SK-N-SH treated with all-trans-retinoic acid at 6 μM for 48 hours (cell line): Measurements from ENCODE around the gene NKX1-1.

ENCODE experiments used
- ATAC-seq: fragments of 200-7000 bp; cut with Tn5 transposase; 3 replicates; pipeline ENCODE4 v1.9.1; 2020; ENCODE audit warnings: mild to moderate bottlenecking, moderate library complexity
- ARNTL ChIP-seq: fragments of 450-650 bp; formaldehyde crosslinking; IDR thresholded peaks from 2 replicates; pipeline ENCODE4 v1.5.0; 2020; ENCODE audit warnings: low read depth, mild to moderate bottlenecking, moderate library complexity, borderline replicate concordance
- BACH2 ChIP-seq: fragments of 250-450 bp; sonication (Bioruptor Pico); IDR thresholded peaks from 2 replicates; pipeline ENCODE4 v1.9.0; 2021; ENCODE audit warnings: mild to moderate bottlenecking, borderline replicate concordance
- ESRRG ChIP-seq: fragments of 250-450 bp; sonication (Bioruptor Pico); IDR thresholded peaks from 2 replicates; pipeline ENCODE4 v1.6.1; 2021; ENCODE audit warnings: mild to moderate bottlenecking
- GLIS3 ChIP-seq: fragments of 250-450 bp; sonication (Bioruptor Pico); IDR thresholded peaks from 2 replicates; pipeline ENCODE4 v1.5.0; 2020; ENCODE audit warnings: mild to moderate bottlenecking, moderate library complexity
- ISL1 ChIP-seq: fragments of 250-450 bp; sonication (Bioruptor Pico); IDR thresholded peaks from 2 replicates; pipeline ENCODE4 v2.1.2; 2022; ENCODE audit warnings: mild to moderate bottlenecking, moderate library complexity
- OSR1 ChIP-seq: fragments of 250-450 bp; sonication (Bioruptor Pico); IDR thresholded peaks from 2 replicates; pipeline ENCODE4 v1.8.0; 2022; ENCODE audit warnings: moderate library complexity, mild to moderate bottlenecking, inconsistent platforms
- PATZ1 ChIP-seq: fragments of 250-450 bp; sonication (Bioruptor Pico); IDR thresholded peaks from 2 replicates; pipeline ENCODE4 v1.8.0; 2020; ENCODE audit warnings: mild to moderate bottlenecking, moderate library complexity, borderline replicate concordance
- POU6F1 ChIP-seq: fragments of 250-450 bp; sonication (Bioruptor Pico); IDR thresholded peaks from 2 replicates; pipeline ENCODE4 v1.8.0; 2021; ENCODE audit warnings: low read depth, mild to moderate bottlenecking, moderate library complexity, borderline replicate concordance
- PPARA ChIP-seq: fragments of 250-450 bp; sonication (Bioruptor Pico); IDR thresholded peaks from 2 replicates; pipeline ENCODE4 v1.5.0; 2020; ENCODE audit warnings: mild to moderate bottlenecking, borderline replicate concordance
- RARB ChIP-seq: fragments of 250-450 bp; sonication (Bioruptor Pico); IDR thresholded peaks from 2 replicates; pipeline ENCODE4 v1.8.0; 2021; ENCODE audit warnings: mild to moderate bottlenecking, moderate library complexity
- SNAI2 ChIP-seq: fragments of 250-450 bp; sonication (Bioruptor Pico); IDR thresholded peaks from 2 replicates; pipeline ENCODE4 v1.5.0; 2020; ENCODE audit warnings: mild to moderate bottlenecking, moderate library complexity
- TCF4 ChIP-seq: fragments of 250-450 bp; sonication (Bioruptor Pico); IDR thresholded peaks from 2 replicates; pipeline ENCODE4 v1.8.0; 2021; ENCODE audit warnings: mild to moderate bottlenecking, moderate library complexity, borderline replicate concordance
- TOX ChIP-seq: fragments of 250-450 bp; sonication (Bioruptor Pico); IDR thresholded peaks from 2 replicates; pipeline ENCODE4 v1.8.0; 2021; ENCODE audit warnings: mild to moderate bottlenecking, moderate library complexity, borderline replicate concordance
- ZC3H10 ChIP-seq: fragments of 250-450 bp; sonication (Bioruptor Pico); IDR thresholded peaks from 2 replicates; pipeline ENCODE4 v1.5.1; 2021; ENCODE audit warnings: mild to moderate bottlenecking, moderate library complexity
- ZFP3 ChIP-seq: fragments of 250-450 bp; sonication (Bioruptor Pico); IDR thresholded peaks from 2 replicates; pipeline ENCODE4 v1.5.0; 2020; ENCODE audit warnings: mild to moderate bottlenecking, moderate library complexity
- ZFP30 ChIP-seq: fragments of 450-650 bp; formaldehyde crosslinking; IDR thresholded peaks from 2 replicates; pipeline ENCODE4 v1.5.0; 2022; ENCODE audit warnings: mild to moderate bottlenecking, moderate library complexity
- ZNF565 ChIP-seq: fragments of 450-650 bp; formaldehyde crosslinking; conservative IDR thresholded peaks from 2 replicates; pipeline ENCODE4 v1.5.0; 2020; ENCODE audit warnings: low read depth, mild to moderate bottlenecking, moderate library complexity
- ZNF70 ChIP-seq: fragments of 450-650 bp; formaldehyde crosslinking; IDR thresholded peaks from 2 replicates; pipeline ENCODE4 v1.5.0; 2020; ENCODE audit warnings: mild to moderate bottlenecking, moderate library complexity
- ZNF8 ChIP-seq: fragments of 450-650 bp; formaldehyde crosslinking; IDR thresholded peaks from 2 replicates; pipeline ENCODE4 v1.5.0; 2020; ENCODE audit warnings: mild to moderate bottlenecking, moderate library complexity
- TF ChIP-seq, protein P1 (sequence below): fragments of 250-450 bp; sonication (Bioruptor Pico); IDR thresholded peaks from 2 replicates; pipeline ENCODE4 v1.5.0; 2020; ENCODE audit warnings: mild to moderate bottlenecking, moderate library complexity
- TF ChIP-seq, protein P2 (sequence below): fragments of 250-450 bp; sonication (Bioruptor Pico); IDR thresholded peaks from 2 replicates; pipeline ENCODE4 v1.5.1; 2021; ENCODE audit warnings: mild to moderate bottlenecking, moderate library complexity
- TF ChIP-seq, protein P3 (sequence below): fragments of 250-450 bp; sonication (Bioruptor Pico); IDR thresholded peaks from 2 replicates; pipeline ENCODE4 v1.5.1; 2020; ENCODE audit warnings: low read depth, mild to moderate bottlenecking, moderate library complexity

The NKX1-1 gene

DNA sequence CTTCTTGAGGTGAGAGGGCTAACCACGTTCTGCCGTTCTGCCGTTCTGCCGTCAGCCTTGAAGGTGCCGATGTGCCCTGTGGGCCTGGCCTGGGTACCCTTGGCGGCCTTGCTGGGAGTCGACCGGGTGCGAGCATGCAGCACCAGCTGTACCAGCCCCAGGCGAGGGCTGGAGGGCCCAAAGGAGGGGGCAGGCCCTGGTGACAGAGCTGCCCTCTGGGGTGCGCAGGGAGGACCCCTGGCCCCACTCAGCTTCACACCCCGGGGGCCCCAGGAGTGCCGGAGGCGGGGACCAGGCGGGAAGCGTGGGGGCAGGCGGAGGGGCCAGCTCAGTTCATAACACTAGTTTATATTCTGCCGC is 37.2 kb downstream of the NKX1-1 start:
- TF ChIP-seq RARB (CRISPR knock-in tag) (no peak), POU6F1 (CRISPR knock-in tag) (no peak), ZNF70 (CRISPR knock-in tag) (no peak), ZFP3 (CRISPR knock-in tag) (no peak), ZNF565 (CRISPR knock-in tag) (no peak), TOX (CRISPR knock-in tag) (no peak), PATZ1 (CRISPR knock-in tag) (no peak), SNAI2 (CRISPR knock-in tag) (no peak), OSR1 (no peak), ZFP30 (CRISPR knock-in tag) (no peak), ESRRG (CRISPR knock-in tag) (no peak), BACH2 (CRISPR knock-in tag) (no peak), ZC3H10 (CRISPR knock-in tag) (no peak), ARNTL (CRISPR knock-in tag) (no peak), PPARA (CRISPR knock-in tag) (no peak)
- TF ChIP-seq, protein P1, sequence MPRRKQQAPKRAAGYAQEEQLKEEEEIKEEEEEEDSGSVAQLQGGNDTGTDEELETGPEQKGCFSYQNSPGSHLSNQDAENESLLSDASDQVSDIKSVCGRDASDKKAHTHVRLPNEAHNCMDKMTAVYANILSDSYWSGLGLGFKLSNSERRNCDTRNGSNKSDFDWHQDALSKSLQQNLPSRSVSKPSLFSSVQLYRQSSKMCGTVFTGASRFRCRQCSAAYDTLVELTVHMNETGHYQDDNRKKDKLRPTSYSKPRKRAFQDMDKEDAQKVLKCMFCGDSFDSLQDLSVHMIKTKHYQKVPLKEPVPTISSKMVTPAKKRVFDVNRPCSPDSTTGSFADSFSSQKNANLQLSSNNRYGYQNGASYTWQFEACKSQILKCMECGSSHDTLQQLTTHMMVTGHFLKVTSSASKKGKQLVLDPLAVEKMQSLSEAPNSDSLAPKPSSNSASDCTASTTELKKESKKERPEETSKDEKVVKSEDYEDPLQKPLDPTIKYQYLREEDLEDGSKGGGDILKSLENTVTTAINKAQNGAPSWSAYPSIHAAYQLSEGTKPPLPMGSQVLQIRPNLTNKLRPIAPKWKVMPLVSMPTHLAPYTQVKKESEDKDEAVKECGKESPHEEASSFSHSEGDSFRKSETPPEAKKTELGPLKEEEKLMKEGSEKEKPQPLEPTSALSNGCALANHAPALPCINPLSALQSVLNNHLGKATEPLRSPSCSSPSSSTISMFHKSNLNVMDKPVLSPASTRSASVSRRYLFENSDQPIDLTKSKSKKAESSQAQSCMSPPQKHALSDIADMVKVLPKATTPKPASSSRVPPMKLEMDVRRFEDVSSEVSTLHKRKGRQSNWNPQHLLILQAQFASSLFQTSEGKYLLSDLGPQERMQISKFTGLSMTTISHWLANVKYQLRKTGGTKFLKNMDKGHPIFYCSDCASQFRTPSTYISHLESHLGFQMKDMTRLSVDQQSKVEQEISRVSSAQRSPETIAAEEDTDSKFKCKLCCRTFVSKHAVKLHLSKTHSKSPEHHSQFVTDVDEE (CRISPR knock-in tag): no peak
- TF ChIP-seq, protein P2, sequence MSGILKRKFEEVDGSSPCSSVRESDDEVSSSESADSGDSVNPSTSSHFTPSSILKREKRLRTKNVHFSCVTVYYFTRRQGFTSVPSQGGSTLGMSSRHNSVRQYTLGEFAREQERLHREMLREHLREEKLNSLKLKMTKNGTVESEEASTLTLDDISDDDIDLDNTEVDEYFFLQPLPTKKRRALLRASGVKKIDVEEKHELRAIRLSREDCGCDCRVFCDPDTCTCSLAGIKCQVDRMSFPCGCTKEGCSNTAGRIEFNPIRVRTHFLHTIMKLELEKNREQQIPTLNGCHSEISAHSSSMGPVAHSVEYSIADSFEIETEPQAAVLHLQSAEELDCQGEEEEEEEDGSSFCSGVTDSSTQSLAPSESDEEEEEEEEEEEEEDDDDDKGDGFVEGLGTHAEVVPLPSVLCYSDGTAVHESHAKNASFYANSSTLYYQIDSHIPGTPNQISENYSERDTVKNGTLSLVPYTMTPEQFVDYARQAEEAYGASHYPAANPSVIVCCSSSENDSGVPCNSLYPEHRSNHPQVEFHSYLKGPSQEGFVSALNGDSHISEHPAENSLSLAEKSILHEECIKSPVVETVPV (CRISPR knock-in tag): no peak
- no peak for ATAC-seq

GRCh38 chr4:1368421-1369090 is 37.7 kb downstream of the NKX1-1 start:
- TF ChIP-seq ZNF70 (CRISPR knock-in tag) (no peak), POU6F1 (CRISPR knock-in tag) (no peak), ZFP30 (CRISPR knock-in tag) (no peak), ZFP3 (CRISPR knock-in tag) (no peak), ESRRG (CRISPR knock-in tag) (no peak), ISL1 (CRISPR knock-in tag) (no peak), PPARA (CRISPR knock-in tag) (no peak), TOX (CRISPR knock-in tag) (no peak), ZNF8 (CRISPR knock-in tag) (no peak), BACH2 (CRISPR knock-in tag) (no peak), TCF4 (CRISPR knock-in tag) (no peak), GLIS3 (CRISPR knock-in tag) (no peak), SNAI2 (CRISPR knock-in tag) (no peak)
- TF ChIP-seq, protein P1 (CRISPR knock-in tag): no peak
- TF ChIP-seq, protein P2 (CRISPR knock-in tag): no peak
- TF ChIP-seq, protein P3, sequence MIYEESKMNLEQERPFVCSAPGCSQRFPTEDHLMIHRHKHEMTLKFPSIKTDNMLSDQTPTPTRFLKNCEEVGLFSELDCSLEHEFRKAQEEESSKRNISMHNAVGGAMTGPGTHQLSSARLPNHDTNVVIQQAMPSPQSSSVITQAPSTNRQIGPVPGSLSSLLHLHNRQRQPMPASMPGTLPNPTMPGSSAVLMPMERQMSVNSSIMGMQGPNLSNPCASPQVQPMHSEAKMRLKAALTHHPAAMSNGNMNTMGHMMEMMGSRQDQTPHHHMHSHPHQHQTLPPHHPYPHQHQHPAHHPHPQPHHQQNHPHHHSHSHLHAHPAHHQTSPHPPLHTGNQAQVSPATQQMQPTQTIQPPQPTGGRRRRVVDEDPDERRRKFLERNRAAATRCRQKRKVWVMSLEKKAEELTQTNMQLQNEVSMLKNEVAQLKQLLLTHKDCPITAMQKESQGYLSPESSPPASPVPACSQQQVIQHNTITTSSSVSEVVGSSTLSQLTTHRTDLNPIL: no peak
- ATAC-seq: no peak; the same call in 2 of the 3 replicates
